H9 (cell line): ENCODE results near the gene AMN. TPM values are rescaled to one million over a fixed set of nuclear protein-coding genes. Genes with fewer than 3 reads are reported as not detected.

Source experiments
- DNase-seq: peaks from one replicate; pipeline ENCODE4 v3.0.0-alpha.2; 2017
- H2AFZ ChIP-seq: one replicate; pipeline ENCODE4 v1.6.1; 2013; ENCODE audit warnings: mild to moderate bottlenecking, low read length, control low read depth, moderate library complexity
- H2AK5ac ChIP-seq: 2 replicates; pipeline ENCODE4 v1.6.1; 2013; ENCODE audit warnings: low read length, control low read depth, mixed read lengths; ENCODE audit not compliant: insufficient read length
- H2BK120ac ChIP-seq: one replicate; pipeline ENCODE4 v1.6.1; 2013; ENCODE audit warnings: low read depth, mild to moderate bottlenecking, low read length, control low read depth, inconsistent platforms; ENCODE audit not compliant: poor library complexity, severe bottlenecking
- H2BK12ac ChIP-seq: 2 replicates; pipeline ENCODE4 v1.6.1; 2013; ENCODE audit warnings: low read length, control low read depth, mixed read lengths, low read depth; ENCODE audit not compliant: insufficient read length
- H2BK15ac ChIP-seq: 2 replicates; pipeline ENCODE4 v1.6.1; 2013; ENCODE audit warnings: low read depth, low read length, control low read depth
- H2BK20ac ChIP-seq: one replicate; pipeline ENCODE4 v1.6.1; 2013; ENCODE audit warnings: low read depth, mild to moderate bottlenecking, low read length, control low read depth, inconsistent platforms; ENCODE audit not compliant: poor library complexity, severe bottlenecking
- H2BK5ac ChIP-seq: 2 replicates; pipeline ENCODE4 v1.6.1; 2013; ENCODE audit warnings: low read length, control low read depth, mixed read lengths; ENCODE audit not compliant: insufficient read length
- H3K14ac ChIP-seq: 2 replicates; pipeline ENCODE4 v1.6.1; 2013; ENCODE audit warnings: low read length, control low read depth; ENCODE audit not compliant: insufficient read depth
- H3K18ac ChIP-seq: 2 replicates; pipeline ENCODE4 v1.6.1; 2013; ENCODE audit warnings: low read depth, mild to moderate bottlenecking, mixed read lengths, low read length, control low read depth; ENCODE audit not compliant: insufficient read length
- H3K23ac ChIP-seq: 2 replicates; pipeline ENCODE4 v1.6.1; 2013; ENCODE audit warnings: low read length, control low read depth, mixed read lengths, low read depth; ENCODE audit not compliant: insufficient read length
- H3K23me2 ChIP-seq: 2 replicates; pipeline ENCODE4 v1.6.1; 2013; ENCODE audit warnings: low read depth, mild to moderate bottlenecking, mixed read lengths, low read length, control low read depth; ENCODE audit not compliant: insufficient read length, poor library complexity, severe bottlenecking
- H3K27ac ChIP-seq: 2 replicates; pipeline ENCODE4 v1.5.1; 2013; ENCODE audit warnings: low read length, control low read depth, mixed read lengths, low read depth; ENCODE audit not compliant: insufficient read length
- H3K27me3 ChIP-seq: 2 replicates; pipeline ENCODE4 v1.6.1; 2013; ENCODE audit warnings: low read length, control low read depth, inconsistent platforms; ENCODE audit not compliant: insufficient read depth
- H3K4ac ChIP-seq: 2 replicates; pipeline ENCODE4 v1.6.1; 2013; ENCODE audit warnings: low read depth, mild to moderate bottlenecking, control low read depth, inconsistent platforms, low read length, moderate library complexity
- H3K4me1 ChIP-seq: 2 replicates; pipeline ENCODE4 v1.6.1; 2013; ENCODE audit warnings: low read length, control low read depth, inconsistent platforms; ENCODE audit not compliant: insufficient read depth
- H3K4me2 ChIP-seq: 2 replicates; pipeline ENCODE4 v1.6.1; 2013; ENCODE audit warnings: low read length, control low read depth, mixed read lengths; ENCODE audit not compliant: insufficient read length, insufficient read depth
- H3K56ac ChIP-seq: 2 replicates; pipeline ENCODE4 v1.6.1; 2013; ENCODE audit warnings: low read depth, mild to moderate bottlenecking, mixed read lengths, low read length, control low read depth; ENCODE audit not compliant: insufficient read length
- H3K79me1 ChIP-seq: 2 replicates; pipeline ENCODE4 v1.6.1; 2013; ENCODE audit warnings: low read depth, mild to moderate bottlenecking, moderate library complexity, low read length, control low read depth, inconsistent platforms; ENCODE audit not compliant: insufficient read depth, poor library complexity, severe bottlenecking
- H3K79me2 ChIP-seq: 2 replicates; pipeline ENCODE4 v1.6.1; 2013; ENCODE audit warnings: low read length, control low read depth, inconsistent platforms; ENCODE audit not compliant: insufficient read depth
- H3K9ac ChIP-seq: 2 replicates; pipeline ENCODE4 v1.6.1; 2013; ENCODE audit warnings: low read length, control low read depth, mixed read lengths; ENCODE audit not compliant: insufficient read length; ENCODE audit errors: extremely low read depth
- H3K9me3 ChIP-seq: one replicate; pipeline ENCODE4 v1.6.1; 2013; ENCODE audit warnings: low read depth, low read length, inconsistent platforms; ENCODE audit not compliant: control insufficient read depth
- H3T11ph ChIP-seq: one replicate; pipeline ENCODE4 v1.6.1; 2013; ENCODE audit warnings: mild to moderate bottlenecking, low read length, control low read depth, inconsistent platforms
- H4K20me1 ChIP-seq: one replicate; pipeline ENCODE4 v1.6.1; 2013; ENCODE audit not compliant: control insufficient read depth, insufficient read length, insufficient read depth
- H4K5ac ChIP-seq: 2 replicates; pipeline ENCODE4 v1.6.1; 2013; ENCODE audit warnings: low read depth, mild to moderate bottlenecking, mixed read lengths, low read length, control low read depth; ENCODE audit not compliant: insufficient read length
- H4K8ac ChIP-seq: replicated peaks from 2 replicates; pipeline ENCODE4 v1.6.1; 2013; ENCODE audit warnings: low read length, control low read depth, mixed read lengths, low read depth; ENCODE audit not compliant: insufficient read length
- H4K91ac ChIP-seq: 2 replicates; pipeline ENCODE4 v1.6.1; 2013; ENCODE audit warnings: low read depth, mild to moderate bottlenecking, moderate library complexity, mixed read lengths, low read length, control low read depth; ENCODE audit not compliant: insufficient read length
- H3K27ac Mint-ChIP-seq, 3 experiments: 2 replicates in 2 of 3; 3 replicates in 1 of 3; pipeline ENCODE4 v1.8.0; 2020 to 2021; ENCODE audit warnings: mixed read lengths in 3 of 3, mild to moderate bottlenecking in 1 of 3, moderate library complexity in 1 of 3
- H3K27me3 Mint-ChIP-seq: 2 replicates; pipeline ENCODE4 v1.8.0; 2021; ENCODE audit warnings: low read depth, mild to moderate bottlenecking, moderate library complexity, mixed read lengths
- H3K36me3 Mint-ChIP-seq, 3 experiments: 2 replicates in 2 of 3; 3 replicates in 1 of 3; pipeline ENCODE4 v1.8.0; 2020 to 2021; ENCODE audit warnings: low read depth in 3 of 3, mixed read lengths in 3 of 3; ENCODE audit not compliant: insufficient read depth in 1 of 3
- H3K4me1 Mint-ChIP-seq, 2 experiments: 2 replicates each; pipeline ENCODE4 v1.8.0; 2020; ENCODE audit warnings: mixed read lengths in 2 of 2
- H3K4me3 Mint-ChIP-seq, 2 experiments: 2 replicates in 1 of 2; 3 replicates in 1 of 2; pipeline ENCODE4 v1.8.0; 2020 to 2021; ENCODE audit warnings: mild to moderate bottlenecking in 2 of 2, mixed read lengths in 2 of 2, moderate library complexity in 1 of 2
- H3K9me3 Mint-ChIP-seq, 2 experiments: 2 replicates in 1 of 2; 3 replicates in 1 of 2; pipeline ENCODE4 v1.8.0; 2020; ENCODE audit warnings: mild to moderate bottlenecking in 2 of 2, mixed read lengths in 2 of 2, moderate library complexity in 1 of 2
- CTCF ChIP-seq: fragments of 200-600 bp; sonication (generic); conservative IDR thresholded peaks from 3 replicates; pipeline ENCODE4 v1.8.0; 2021; ENCODE audit warnings: antibody characterized with exemption, mild to moderate bottlenecking
- WGBS: extraction: QIAGEN DNeasy Blood & Tissue Kit; methylation state at CpG from one replicate; pipeline ENCODE4 v1.1.7; 2013; ENCODE audit warnings: missing lambda C conversion rate, low lambda C conversion rate, mixed read lengths; ENCODE audit not compliant: insufficient read length; ENCODE audit errors: extremely low coverage; 5-methylcytosine and 5-hydroxymethylcytosine counted together
- total RNA-seq: library from RNA; stranded (reverse); gene quantifications from 2 replicates; pipeline ENCODE4 v1.2.1, GENCODE V29; 2021

Gene AMN
- total RNA-seq, 1 experiment from 2014 or later, result 1.9 TPM

GRCh38 chr14:102944448-102945330 lies 22.2 kb downstream of the AMN start:
- no CpG with 5 or more reads among the region's 36 CpGs for WGBS
- H3K79me1 ChIP-seq, result no peaks in the 10 kb centered on the region
- Mint-ChIP-seq H3K9me3 (no peaks in the 10 kb centered on the region), H3K27ac (no peak overlapping the region), H3K36me3 (peaks cover 36 to 84% (median 70%) of the 10 kb centered on the region in 3 experiments), H3K4me1 (no peaks in the 10 kb centered on the region), H3K27me3 (no peaks in the 10 kb centered on the region), H3K4me3 (no peak overlapping the region)
- H3K27me3 ChIP-seq, result no peaks in the 10 kb centered on the region
- no peak overlapping the region for H2AK5ac ChIP-seq
- H3K56ac ChIP-seq, result no peak overlapping the region
- no peak overlapping the region for H2BK12ac ChIP-seq
- H2BK20ac ChIP-seq, result no peak overlapping the region
- no peak overlapping the region for H3T11ph ChIP-seq
- no peak overlapping the region for H4K8ac ChIP-seq
- H4K5ac ChIP-seq, result no peak overlapping the region
- no peak overlapping the region for H4K91ac ChIP-seq
- no peaks in the 10 kb centered on the region for H3K4me1 ChIP-seq
- no peak overlapping the region for H2BK5ac ChIP-seq
- H3K4ac ChIP-seq, result no peak overlapping the region
- no peaks in the 10 kb centered on the region for H3K23me2 ChIP-seq
- H2BK15ac ChIP-seq, result no peak overlapping the region
- H3K14ac ChIP-seq, result no peak overlapping the region
- DNase-seq, result no peak
- H3K18ac ChIP-seq, result no peak overlapping the region
- no peak overlapping the region for H3K9ac ChIP-seq
- no peak overlapping the region for H2BK120ac ChIP-seq
- no peaks in the 10 kb centered on the region for H4K20me1 ChIP-seq
- H3K4me2 ChIP-seq, result no peak overlapping the region
- no peak for TF ChIP-seq CTCF
- no peak overlapping the region for H3K27ac ChIP-seq
- no peaks in the 10 kb centered on the region for H3K79me2 ChIP-seq
- H3K9me3 ChIP-seq, result no peaks in the 10 kb centered on the region
- no peak overlapping the region for H3K23ac ChIP-seq
- no peak overlapping the region for H2AFZ ChIP-seq
